GM13977 (cell line): ENCODE measurements around the gene FAM89B.

Experiments
- DNase-seq: peaks from one replicate; pipeline ENCODE4 v3.0.0; 2012; ENCODE audit warnings: low spot score
- CTCF ChIP-seq: IDR thresholded peaks from 2 replicates; pipeline ENCODE4 v1.5.1; 2012; ENCODE audit warnings: mild to moderate bottlenecking, control low read depth; ENCODE audit not compliant: insufficient read depth; ENCODE audit errors: extremely low read depth, missing control alignments
- in situ Hi-C: fragments of 300-500 bp; cut with MboI; formaldehyde crosslinking; loops from one replicate; pipeline ENCODE4 v1.12.0; 2022; ENCODE audit warnings: low sequenced_read_pairs, low pct_unique_long_range_greater_than_20kb, mixed read lengths, inconsistent platforms; ENCODE audit not compliant: unreplicated experiment

The FAM89B gene

DNA sequence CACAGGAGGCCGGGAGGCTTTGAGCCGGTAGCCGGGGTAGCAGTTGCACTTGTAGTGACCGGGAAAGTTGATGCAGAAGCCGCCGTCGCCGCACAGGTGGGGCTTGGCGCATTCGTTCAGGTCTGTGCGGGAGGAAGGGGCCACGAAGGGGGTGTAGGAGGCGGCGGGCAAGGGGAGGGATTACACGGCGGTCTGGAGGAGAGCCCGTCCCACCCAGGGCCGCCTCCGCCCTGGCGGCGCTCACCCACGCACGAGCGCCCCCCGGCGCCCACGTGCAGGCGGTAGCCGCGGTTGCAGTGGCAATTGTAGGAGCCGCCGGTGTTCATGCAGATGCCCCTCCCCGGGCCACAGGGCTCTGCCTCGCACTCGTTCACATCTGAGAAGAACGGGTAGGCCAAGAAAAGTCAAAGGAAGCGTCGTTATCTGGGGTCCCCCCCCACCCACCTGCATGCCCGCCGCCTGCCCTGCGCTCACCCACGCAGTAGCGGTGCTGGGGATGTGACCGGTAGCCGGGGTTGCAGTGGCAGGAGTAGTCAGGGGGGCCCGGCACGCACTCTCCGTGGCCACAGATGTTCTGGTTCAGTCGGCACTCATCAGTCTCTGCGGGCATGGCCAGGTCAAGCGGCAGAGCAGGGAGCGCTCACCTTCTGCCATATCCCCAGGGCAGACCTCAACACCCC, 24.8 kb upstream of the FAM89B start:
- TF ChIP-seq CTCF, result no peak
- in situ Hi-C loops, result no loop called here
- no peak for DNase-seq

DNA sequence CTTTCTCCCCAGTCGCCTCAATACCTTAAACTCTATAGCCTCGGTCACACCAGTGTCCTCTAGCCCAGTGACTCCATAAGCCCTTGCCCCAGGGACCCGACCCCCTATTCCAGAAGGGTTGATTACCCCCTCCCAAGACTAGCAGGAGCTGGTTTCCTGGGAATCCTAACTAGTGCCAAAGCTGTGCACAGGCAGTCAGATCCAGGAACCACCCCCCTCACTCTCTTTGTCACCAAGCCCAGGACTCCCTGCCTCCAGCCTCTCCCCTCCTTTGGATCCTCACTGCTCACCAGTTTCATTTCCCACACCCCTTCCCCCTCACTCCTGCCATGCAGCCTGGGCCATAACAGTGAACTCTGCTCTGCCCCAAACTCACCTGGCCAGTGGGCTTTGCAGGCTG, 23.9 kb upstream of the FAM89B start:
- in situ Hi-C loops, result no loop called here
- no peak for DNase-seq
- no peak for TF ChIP-seq CTCF

- TF ChIP-seq CTCF, result no peak
- no peak for DNase-seq
- in situ Hi-C loops, result no loop called here
Observed at GRCh38 chr11:65549096-65549495, 23.2 kb upstream of the FAM89B start.

- in situ Hi-C loops, result no loop called here
- peak; percentile 84 for TF ChIP-seq CTCF
- peak; percentile 79 for DNase-seq
Observed at GRCh38 chr11:65551572-65552387, 20.6 kb upstream of the FAM89B start.

- TF ChIP-seq CTCF, result no peak
- no peak for DNase-seq
- in situ Hi-C loops, result no loop called here
Observed at GRCh38 chr11:65552388-65552951, 19.9 kb upstream of the FAM89B start.

DNA sequence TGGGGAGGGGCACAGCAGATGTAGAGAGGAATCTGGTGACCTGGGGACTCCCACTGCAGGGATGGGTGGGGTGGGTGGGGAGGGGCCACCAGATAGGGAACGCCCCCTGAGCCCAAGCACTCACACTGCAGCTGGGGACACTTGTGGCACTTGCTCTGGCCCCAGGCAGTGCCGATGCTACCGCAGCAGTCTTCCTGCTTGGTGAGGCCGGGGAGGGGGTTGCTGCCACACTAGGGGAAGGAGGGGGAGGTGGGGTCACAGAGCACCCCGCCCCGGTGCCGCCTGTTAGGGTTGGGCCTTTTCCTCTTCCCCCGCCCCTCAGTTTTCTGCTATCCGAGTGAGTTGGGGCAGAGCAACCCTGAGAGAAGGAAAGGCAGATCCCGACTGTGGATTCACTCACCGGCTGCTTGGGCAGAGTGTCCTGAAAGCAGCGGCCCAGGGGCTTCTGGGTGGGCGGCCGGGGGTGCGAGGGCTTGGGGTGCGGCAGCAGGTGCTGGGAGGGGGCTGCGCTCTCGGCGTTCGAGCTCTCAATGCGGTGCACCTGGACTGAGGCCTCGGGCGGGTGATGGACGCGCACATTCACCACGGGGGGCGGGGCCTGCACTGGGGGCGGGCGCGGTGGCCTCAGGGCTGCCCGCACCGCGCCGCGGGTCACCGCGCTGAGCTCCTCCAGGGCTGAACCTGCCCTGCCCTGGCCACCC, 18.9 kb upstream of the FAM89B start:
- in situ Hi-C loops, result no loop called here
- DNase-seq, result no peak
- no peak for TF ChIP-seq CTCF
